Caco-2 (cell line): ENCODE results near the gene ADARB1. TPM values are rescaled to one million over a fixed set of nuclear protein-coding genes. Genes with fewer than 3 reads are reported as not detected.

Experiments
- BruUV-seq: library from RNA; stranded (reverse); fragments of 400-500 nt; replicated peaks from 2 replicates; lab custom pipeline; 2021; lab: Mats Ljungman, UMichigan
- CTCF ChIA-PET: fragments of 300-600 bp; sonication (Branson Sonifier 250); formaldehyde crosslinking; loops from one replicate; lab custom pipeline; 2022; ENCODE audit warnings: antibody characterized with exemption; lab: Charles Lee
- POLR2A ChIA-PET: fragments of 300-600 bp; sonication (Branson Sonifier 250); formaldehyde crosslinking; loops from one replicate; lab custom pipeline; 2022; ENCODE audit warnings: antibody characterized with exemption; lab: Charles Lee
- DNase-seq, 2 experiments: peaks; one replicate each; pipeline versions ENCODE4 v3.0.0 to v3.0.0-alpha.2; 2020 to 2022
- H3K27me3 ChIP-seq: replicated peaks from 2 replicates; pipeline ENCODE4 v1.6.0; 2011; ENCODE audit warnings: low read length; ENCODE audit not compliant: control insufficient read depth, insufficient read depth
- H3K36me3 ChIP-seq: 2 replicates; pipeline ENCODE4 v1.5.1; 2011; ENCODE audit warnings: low read length; ENCODE audit not compliant: control insufficient read depth, insufficient read depth
- H3K4me1 ChIP-seq: fragments of 250-450 bp; sonication (Bioruptor Pico); 2 replicates; pipeline ENCODE4 v1.5.1; 2020; ENCODE audit warnings: mild to moderate bottlenecking
- H3K4me3 ChIP-seq: 2 replicates; pipeline ENCODE4 v1.5.1; 2011; ENCODE audit warnings: low read depth, mild to moderate bottlenecking, control low read depth, low read length
- H3K9me3 ChIP-seq: fragments of 250-450 bp; sonication (Bioruptor Pico); 2 replicates; pipeline ENCODE4 v1.5.1; 2020; ENCODE audit warnings: mild to moderate bottlenecking, moderate library complexity
- H3K27ac Mint-ChIP-seq: one replicate; pipeline ENCODE4 v1.8.0; 2022; ENCODE audit warnings: mixed read lengths; ENCODE audit not compliant: unreplicated experiment
- H3K27me3 Mint-ChIP-seq: one replicate; pipeline ENCODE4 v1.8.0; 2022; ENCODE audit warnings: mixed read lengths; ENCODE audit not compliant: insufficient read depth, unreplicated experiment
- H3K36me3 Mint-ChIP-seq: one replicate; pipeline ENCODE4 v1.8.0; 2022; ENCODE audit warnings: mild to moderate bottlenecking, mixed read lengths; ENCODE audit not compliant: insufficient read depth, unreplicated experiment
- H3K4me1 Mint-ChIP-seq: one replicate; pipeline ENCODE4 v1.8.0; 2022; ENCODE audit warnings: low read depth, mixed read lengths; ENCODE audit not compliant: unreplicated experiment
- H3K4me3 Mint-ChIP-seq: one replicate; pipeline ENCODE4 v1.8.0; 2022; ENCODE audit warnings: mild to moderate bottlenecking, moderate library complexity, mixed read lengths; ENCODE audit not compliant: unreplicated experiment
- H3K9me3 Mint-ChIP-seq: one replicate; pipeline ENCODE4 v1.8.0; 2022; ENCODE audit warnings: mixed read lengths; ENCODE audit not compliant: unreplicated experiment
- intact Hi-C: fragments of 100-400 bp; cut with micrococcal nuclease; formaldehyde crosslinking; loops from one replicate; pipeline ENCODE4 v1.10.0; 2022; ENCODE audit not compliant: unreplicated experiment
- total RNA-seq: library from RNA; stranded (reverse); gene quantifications from 2 replicates; pipeline ENCODE4 v1.2.3, GENCODE V29; 2022
- TF ChIP-seq, protein P1 (sequence below), 2 experiments: fragments of 200-600 bp in 1 of 2; IDR thresholded peaks; 1 replicate in 1 of 2; 2 replicates in 1 of 2; pipeline versions ENCODE4 v1.5.1 to v1.8.0; 2011 to 2022; ENCODE audit warnings: antibody characterized with exemption in 1 of 2, control low read depth in 1 of 2, inconsistent platforms in 1 of 2, low read depth in 1 of 2, low read length in 1 of 2, mild to moderate bottlenecking in 1 of 2, moderate library complexity in 1 of 2; ENCODE audit not compliant: insufficient read depth in 1 of 2, severe bottlenecking in 1 of 2, unreplicated experiment in 1 of 2

ADARB1 gene
- total RNA-seq, 1 experiment from 2014 or later, result 25.4 TPM

- H3K9me3 Mint-ChIP-seq, result no peaks in the 10 kb centered on the region
- CTCF ChIA-PET, result no interaction called here
- no peaks in the 10 kb centered on the region for H3K27me3 ChIP-seq
- no peaks in the 10 kb centered on the region for H3K36me3 ChIP-seq
- no peak overlapping the region for H3K4me3 ChIP-seq
- no TSS peak for BruUV-seq
- no peaks in the 10 kb centered on the region for H3K4me1 Mint-ChIP-seq
- TF ChIP-seq, protein P1, sequence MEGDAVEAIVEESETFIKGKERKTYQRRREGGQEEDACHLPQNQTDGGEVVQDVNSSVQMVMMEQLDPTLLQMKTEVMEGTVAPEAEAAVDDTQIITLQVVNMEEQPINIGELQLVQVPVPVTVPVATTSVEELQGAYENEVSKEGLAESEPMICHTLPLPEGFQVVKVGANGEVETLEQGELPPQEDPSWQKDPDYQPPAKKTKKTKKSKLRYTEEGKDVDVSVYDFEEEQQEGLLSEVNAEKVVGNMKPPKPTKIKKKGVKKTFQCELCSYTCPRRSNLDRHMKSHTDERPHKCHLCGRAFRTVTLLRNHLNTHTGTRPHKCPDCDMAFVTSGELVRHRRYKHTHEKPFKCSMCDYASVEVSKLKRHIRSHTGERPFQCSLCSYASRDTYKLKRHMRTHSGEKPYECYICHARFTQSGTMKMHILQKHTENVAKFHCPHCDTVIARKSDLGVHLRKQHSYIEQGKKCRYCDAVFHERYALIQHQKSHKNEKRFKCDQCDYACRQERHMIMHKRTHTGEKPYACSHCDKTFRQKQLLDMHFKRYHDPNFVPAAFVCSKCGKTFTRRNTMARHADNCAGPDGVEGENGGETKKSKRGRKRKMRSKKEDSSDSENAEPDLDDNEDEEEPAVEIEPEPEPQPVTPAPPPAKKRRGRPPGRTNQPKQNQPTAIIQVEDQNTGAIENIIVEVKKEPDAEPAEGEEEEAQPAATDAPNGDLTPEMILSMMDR (IDR thresholded peaks at IDR 0.05; ENCODE audit: insufficient read depth in 1 of 2, low read depth in 1 of 2, low read length in 1 of 2, severe bottlenecking in 1 of 2, unreplicated experiment in 1 of 2), result no peak
- H3K36me3 Mint-ChIP-seq, result peaks cover 7% of the 10 kb centered on the region
- peaks cover 29% of the 10 kb centered on the region for H3K4me1 ChIP-seq
- H3K27me3 Mint-ChIP-seq, result no peaks in the 10 kb centered on the region
- POLR2A ChIA-PET, result no interaction called here
- no peak overlapping the region for H3K4me3 Mint-ChIP-seq
- DNase-seq, result no peak
- H3K27ac Mint-ChIP-seq, result no peak overlapping the region
- intact Hi-C loops, result loop anchor here (5.0 kb wide), 1 partner anchor 636 kb away; no protein-coding TSS in a partner anchor
- H3K9me3 ChIP-seq, result no peaks in the 10 kb centered on the region
These were observed 181.9 kb downstream of the ADARB1 start for GRCh38 chr21:45256021-45256911.

GRCh38 chr21:45256912-45257672 is 182.7 kb downstream of the ADARB1 start:
- Mint-ChIP-seq H3K27ac (no peak overlapping the region), H3K4me3 (no peak overlapping the region), H3K4me1 (no peaks in the 10 kb centered on the region), H3K9me3 (no peaks in the 10 kb centered on the region), H3K36me3 (peaks cover 7% of the 10 kb centered on the region), H3K27me3 (no peaks in the 10 kb centered on the region)
- H3K4me1 ChIP-seq, result peaks cover 29% of the 10 kb centered on the region
- TF ChIP-seq, protein P1 (IDR thresholded peaks at IDR 0.05; ENCODE audit: insufficient read depth in 1 of 2, low read depth in 1 of 2, low read length in 1 of 2, severe bottlenecking in 1 of 2, unreplicated experiment in 1 of 2), result no peak
- intact Hi-C loops, result loop anchor here (5.0 kb wide), 1 partner anchor 635 kb away; no protein-coding TSS in a partner anchor
- CTCF ChIA-PET, result interaction anchor here (0.5 to 2.3 kb wide), 2 partner anchors 117 to 119 kb away, joined by 3 to 8 read pairs; no protein-coding TSS in a partner anchor
- POLR2A ChIA-PET, result interaction anchor here (0.6 kb wide), 1 partner anchor 31 kb away, joined by 6 read pairs; the partner anchor contains the start of gene POFUT2
- no peak for DNase-seq
- no peaks in the 10 kb centered on the region for H3K36me3 ChIP-seq
- BruUV-seq, result no TSS peak
- H3K4me3 ChIP-seq, result no peak overlapping the region
- no peaks in the 10 kb centered on the region for H3K9me3 ChIP-seq
- no peaks in the 10 kb centered on the region for H3K27me3 ChIP-seq
